B cell (primary cell): ENCODE measurements around the gene HHIPL2. TPM values are rescaled to one million over a fixed set of nuclear protein-coding genes. Genes with fewer than 3 reads are reported as not detected.

ENCODE experiments used
- ATAC-seq: fragments of 200-7000 bp; cut with Tn5 transposase; one replicate; pipeline ENCODE4 v1.10.0; 2021; ENCODE audit warnings: low read depth, mild to moderate bottlenecking, moderate number of reproducible peaks, moderate library complexity
- CTCF ChIA-PET: fragments of 350-600 bp; sonication (Branson Sonifier 250); formaldehyde crosslinking; loops from one replicate; lab custom pipeline; 2021; ENCODE audit warnings: antibody characterized with exemption, inconsistent platforms; lab: Charles Lee
- POLR2A ChIA-PET: fragments of 350-600 bp; sonication (Branson Sonifier 250); formaldehyde crosslinking; loops from one replicate; lab custom pipeline; 2021; ENCODE audit warnings: antibody characterized with exemption; lab: Charles Lee
- DNase-seq: peaks from one replicate; pipeline ENCODE4 v3.0.0; 2013
- H2AFZ ChIP-seq: 2 replicates; pipeline ENCODE4 v1.6.1; 2012; ENCODE audit warnings: mild to moderate bottlenecking, low read depth, low read length; ENCODE audit not compliant: insufficient read depth, poor library complexity, severe bottlenecking
- H3K27ac ChIP-seq, 2 donors: 1 replicate in 1 of 2; 2 replicates in 1 of 2; pipeline ENCODE4 v1.5.1; 2012 to 2013; ENCODE audit warnings: low read length in 2 of 2, mild to moderate bottlenecking in 2 of 2, moderate library complexity in 1 of 2
- H3K27me3 ChIP-seq, 4 experiments: fragments of 200-600 bp in 1 of 4; sonication (generic) in 1 of 4; replicated peaks in 1 of 4; 1 replicate in 2 of 4; 2 replicates in 2 of 4; pipeline versions ENCODE4 v1.6.1 to v1.7.0; 2013 to 2016; ENCODE audit warnings: low read length in 3 of 4, mild to moderate bottlenecking in 2 of 4, mixed read lengths in 1 of 4, moderate library complexity in 1 of 4; ENCODE audit not compliant: insufficient read depth in 4 of 4, control insufficient read depth in 3 of 4; ENCODE audit errors: control extremely low read depth in 1 of 4
- H3K36me3 ChIP-seq, 2 experiments: replicated peaks in 1 of 2; 1 replicate in 1 of 2; 2 replicates in 1 of 2; pipeline versions ENCODE4 v1.6.1 to v1.7.1; 2013; ENCODE audit warnings: low read length in 1 of 2; ENCODE audit not compliant: insufficient read depth in 2 of 2, control insufficient read depth in 1 of 2; ENCODE audit errors: control extremely low read depth in 1 of 2, extremely low read depth in 1 of 2
- H3K4me1 ChIP-seq, 2 donors: fragments of 200-600 bp in 1 of 2; sonication (generic) in 1 of 2; 1 replicate in 1 of 2; 2 replicates in 1 of 2; pipeline versions ENCODE4 v1.5.1 to v1.6.1; 2013 to 2017; ENCODE audit warnings: low read length in 2 of 2; ENCODE audit not compliant: control insufficient read depth in 2 of 2, insufficient read depth in 2 of 2
- H3K4me2 ChIP-seq: replicated peaks from 2 replicates; pipeline ENCODE3; 2012; ENCODE audit warnings: mild to moderate bottlenecking, low read depth, low read length; ENCODE audit not compliant: poor library complexity, severe bottlenecking
- H3K4me3 ChIP-seq, 5 experiments: fragments of 200-600 bp in 1 of 5; sonication (generic) in 1 of 5; 1 replicate in 3 of 5; 2 replicates in 2 of 5; pipeline versions ENCODE4 v1.5.1 to v1.7.0; 2011 to 2016; ENCODE audit warnings: low read length in 4 of 5, mild to moderate bottlenecking in 4 of 5, low read depth in 2 of 5, control low read depth in 1 of 5, moderate library complexity in 1 of 5; ENCODE audit not compliant: insufficient read depth in 1 of 5; ENCODE audit errors: control extremely low read depth in 1 of 5, extremely low read depth in 1 of 5
- H3K79me2 ChIP-seq: fragments of 200-600 bp; sonication (generic); one replicate; pipeline ENCODE4 v1.6.0; 2016; ENCODE audit warnings: low read length; ENCODE audit not compliant: control insufficient read depth, insufficient read depth
- H3K9ac ChIP-seq: fragments of 200-600 bp; sonication (generic); 2 replicates; pipeline ENCODE4 v1.6.1; 2017; ENCODE audit warnings: mild to moderate bottlenecking, low read length, moderate library complexity
- H3K9me3 ChIP-seq, 3 donors: one replicate each; pipeline versions ENCODE4 v1.6.1 to v1.7.1; 2013; ENCODE audit warnings: low read length in 2 of 3; ENCODE audit not compliant: control insufficient read depth in 2 of 3, insufficient read depth in 1 of 3; ENCODE audit errors: control extremely low read depth in 1 of 3
- H4K20me1 ChIP-seq: 2 replicates; pipeline ENCODE4 v1.6.0; 2012; ENCODE audit warnings: mild to moderate bottlenecking, low read length; ENCODE audit not compliant: insufficient read depth, control insufficient read depth, poor library complexity, severe bottlenecking
- H3K27ac Mint-ChIP-seq: one replicate; pipeline ENCODE4 v1.8.0; 2021; ENCODE audit warnings: mixed read lengths
- H3K27me3 Mint-ChIP-seq: one replicate; pipeline ENCODE4 v1.8.0; 2021; ENCODE audit warnings: mixed read lengths
- H3K4me1 Mint-ChIP-seq: one replicate; pipeline ENCODE4 v1.8.0; 2021; ENCODE audit warnings: mixed read lengths
- H3K4me3 Mint-ChIP-seq: one replicate; pipeline ENCODE4 v1.8.0; 2021; ENCODE audit warnings: mixed read lengths
- H3K9me3 Mint-ChIP-seq: one replicate; pipeline ENCODE4 v1.8.0; 2022; ENCODE audit warnings: mixed read lengths; ENCODE audit not compliant: insufficient read depth
- CTCF ChIP-seq: fragments of 200-600 bp; IDR thresholded peaks from one replicate; pipeline ENCODE4 v1.8.0; 2022; ENCODE audit warnings: antibody characterized with exemption, mild to moderate bottlenecking
- EZH2 ChIP-seq: IDR thresholded peaks from 2 replicates; pipeline ENCODE4 v1.6.1; 2012; ENCODE audit warnings: borderline replicate concordance, low read depth, mild to moderate bottlenecking, moderate library complexity, low read length; ENCODE audit not compliant: insufficient read depth, poor library complexity, severe bottlenecking
- WGBS: methylation state at CpG from one replicate; pipeline ENCODE4 v1.1.5; 2013; ENCODE audit warnings: missing lambda C conversion rate; ENCODE audit not compliant: insufficient coverage; 5-methylcytosine and 5-hydroxymethylcytosine counted together
- intact Hi-C: fragments of 100-400 bp; cut with micrococcal nuclease; formaldehyde crosslinking; loops from one replicate; pipeline ENCODE4 v1.10.0; 2022
- polyA plus RNA-seq: library from polyadenylated mRNA; depleted of rRNA; stranded (reverse); fragments of >200 nt; gene quantifications from 2 replicates; pipeline ENCODE4 v1.2.3, GENCODE V29; 2012
- total RNA-seq, 2 donors: library from RNA; stranded (reverse); fragments of 120-200 nt in 1 of 2; gene quantifications; 1 replicate in 1 of 2; 2 replicates in 1 of 2; pipeline versions ENCODE4 v1.2.3 to v1.2.4, GENCODE V29; 2013 to 2022

The HHIPL2 gene
- total and polyA plus RNA-seq, 2 donors (not counting 1 experiment from before 2014, with no cell fraction given) = 0.63 to 0.99 TPM

DNA sequence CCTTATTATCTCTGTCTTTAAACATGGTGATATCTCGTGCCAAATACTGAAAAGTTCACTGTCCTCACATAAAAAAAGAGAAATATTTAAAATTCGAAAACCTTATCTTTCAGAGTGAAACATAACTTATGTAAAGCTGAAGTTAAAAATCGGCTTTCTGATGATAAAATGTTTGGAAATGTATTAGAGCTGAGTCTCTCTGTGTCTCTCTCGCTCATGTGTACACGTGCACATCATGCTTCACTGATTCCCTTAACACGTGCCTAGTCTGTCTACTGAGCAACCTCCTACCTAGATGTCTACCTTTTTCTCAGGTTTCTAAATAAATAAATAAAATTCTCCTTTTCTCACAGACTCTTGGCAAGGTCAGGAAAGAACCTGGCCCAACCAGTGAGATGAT lies 17.1 kb downstream of the HHIPL2 start:
- Mint-ChIP-seq H3K27ac (no peak overlapping the region), H3K4me3 (no peak overlapping the region), H3K4me1 (no peaks in the 10 kb centered on the region), H3K27me3 (peaks cover 14% of the 10 kb centered on the region), H3K9me3 (peaks cover 3% of the 10 kb centered on the region)
- DNase-seq (no peak), ATAC-seq (no peak)
- Histone ChIP-seq H3K9me3 (peaks cover 0 to 3% (median 0%) of the 10 kb centered on the region in 3 donors), H3K27ac (no peak overlapping the region), H4K20me1 (no peaks in the 10 kb centered on the region), H3K79me2 (no peaks in the 10 kb centered on the region), H3K27me3 (peaks cover 0 to 5% (median 0%) of the 10 kb centered on the region in 4 experiments), H3K9ac (no peak overlapping the region), H3K4me3 (no peak overlapping the region), H3K4me2 (no peak overlapping the region), H3K4me1 (no peaks in the 10 kb centered on the region), H2AFZ (no peak overlapping the region), H3K36me3 (no peaks in the 10 kb centered on the region)
- no peak for TF ChIP-seq EZH2
- TF ChIP-seq CTCF = no peak
- WGBS = 67% methylated on average over 1 of the region's 6 CpGs
- CTCF ChIA-PET = no interaction called here
- POLR2A ChIA-PET = no interaction called here
- intact Hi-C loops = no loop called here

DNA sequence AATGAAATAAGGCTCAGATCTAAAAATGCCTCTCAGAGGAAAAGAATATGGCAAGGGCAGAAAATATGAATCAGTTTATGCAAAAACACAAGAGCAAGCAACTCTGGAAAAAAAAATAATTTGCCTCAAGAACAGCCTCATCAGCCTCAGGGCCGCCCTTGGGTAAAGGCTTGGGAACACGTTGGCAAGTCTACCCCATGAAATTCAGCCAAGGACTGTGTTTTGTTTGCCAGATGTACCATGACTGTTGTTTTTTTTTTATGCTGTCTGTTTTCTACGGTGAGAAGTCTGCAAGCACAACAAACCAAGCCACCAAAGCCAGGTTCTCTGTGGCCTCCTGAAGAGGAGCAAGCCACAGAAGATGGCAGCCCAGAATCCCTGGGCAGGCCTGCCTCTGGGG lies 18.0 kb downstream of the HHIPL2 start:
- POLR2A ChIA-PET = no interaction called here
- no peaks in the 10 kb centered on the region for H4K20me1 ChIP-seq
- H3K27me3 ChIP-seq = peaks cover 0 to 5% (median 0%) of the 10 kb centered on the region in 4 experiments
- H3K4me3 ChIP-seq = no peak overlapping the region
- no peak for DNase-seq
- H3K9me3 ChIP-seq = peaks cover 0 to 3% (median 0%) of the 10 kb centered on the region in 3 donors
- no peak overlapping the region for H3K27ac Mint-ChIP-seq
- no peaks in the 10 kb centered on the region for H3K79me2 ChIP-seq
- no peak for TF ChIP-seq CTCF
- no peak for TF ChIP-seq EZH2
- no peak overlapping the region for H3K4me3 Mint-ChIP-seq
- H3K4me2 ChIP-seq = no peak overlapping the region
- peaks cover 3% of the 10 kb centered on the region for H3K9me3 Mint-ChIP-seq
- H3K4me1 Mint-ChIP-seq = no peaks in the 10 kb centered on the region
- no peak overlapping the region for H2AFZ ChIP-seq
- whole genome bisulfite sequencing = 89% methylated on average over 2 of the region's 3 CpGs
- CTCF ChIA-PET = no interaction called here
- intact Hi-C loops = no loop called here
- H3K9ac ChIP-seq = no peak overlapping the region
- no peak overlapping the region for H3K27ac ChIP-seq
- H3K4me1 ChIP-seq = no peaks in the 10 kb centered on the region
- peaks cover 14% of the 10 kb centered on the region for H3K27me3 Mint-ChIP-seq
- ATAC-seq = no peak
- no peaks in the 10 kb centered on the region for H3K36me3 ChIP-seq
